IMR-90 (cell line): ENCODE data around the gene CLCN6. TPM values are rescaled to one million over a fixed set of nuclear protein-coding genes. Genes with fewer than 3 reads are reported as not detected.

Experiments
- ATAC-seq: fragments of 200-7000 bp; cut with Tn5 transposase; 2 replicates; pipeline ENCODE4 v1.9.1; 2020; ENCODE audit warnings: low read depth, mild to moderate bottlenecking, moderate library complexity
- BruUV-seq: library from RNA; stranded (reverse); fragments of 400-500 nt; replicated peaks from 2 replicates; lab custom pipeline; 2021; lab: Mats Ljungman, UMichigan
- CTCF ChIA-PET: fragments of 300-600 bp; formaldehyde crosslinking; extraction: SDS; loops from one replicate; lab custom pipeline; 2021; ENCODE audit warnings: antibody characterized with exemption; lab: Yijun Ruan, JAX
- POLR2A ChIA-PET: fragments of 300-600 bp; sonication (Branson Sonifier 250); formaldehyde crosslinking; loops from one replicate; lab custom pipeline; 2022; ENCODE audit warnings: antibody characterized with exemption; ENCODE audit not compliant: unreplicated experiment; lab: Charles Lee
- DNase-seq: peaks from one replicate; pipeline ENCODE4 v3.0.0; 2013
- H2AFZ ChIP-seq: replicated peaks from 2 replicates; pipeline ENCODE3; 2013; ENCODE audit warnings: low read length, mild to moderate bottlenecking; ENCODE audit not compliant: poor library complexity
- H2AK5ac ChIP-seq: 2 replicates; pipeline ENCODE4 v1.6.1; 2013; ENCODE audit warnings: low read depth, low read length, inconsistent platforms
- H2AK9ac ChIP-seq: replicated peaks from 2 replicates; pipeline ENCODE3; 2013; ENCODE audit warnings: mild to moderate bottlenecking, low read depth, low read length, moderate library complexity; ENCODE audit not compliant: poor library complexity
- H2BK120ac ChIP-seq: 2 replicates; pipeline ENCODE4 v1.6.1; 2013; ENCODE audit warnings: low read depth, low read length, inconsistent platforms
- H2BK15ac ChIP-seq: 3 replicates; pipeline ENCODE4 v1.6.1; 2013; ENCODE audit warnings: low read depth, low read length, inconsistent platforms
- H2BK20ac ChIP-seq: 2 replicates; pipeline ENCODE4 v1.6.1; 2013; ENCODE audit warnings: low read depth, mild to moderate bottlenecking, inconsistent platforms, low read length, moderate library complexity
- H2BK5ac ChIP-seq: 2 replicates; pipeline ENCODE4 v1.6.1; 2013; ENCODE audit warnings: mild to moderate bottlenecking, low read depth, low read length, inconsistent platforms; ENCODE audit not compliant: poor library complexity, severe bottlenecking
- H3K14ac ChIP-seq: replicated peaks from 2 replicates; pipeline ENCODE4 v1.6.1; 2013; ENCODE audit warnings: low read depth, low read length, inconsistent platforms
- H3K18ac ChIP-seq: 2 replicates; pipeline ENCODE4 v1.6.1; 2013; ENCODE audit warnings: low read depth, low read length, control low read depth
- H3K23ac ChIP-seq: 2 replicates; pipeline ENCODE4 v1.6.1; 2013; ENCODE audit warnings: low read depth, low read length, inconsistent platforms
- H3K27ac ChIP-seq: 2 replicates; pipeline ENCODE4 v1.5.1; 2013; ENCODE audit warnings: mild to moderate bottlenecking, control low read depth, low read length; ENCODE audit not compliant: insufficient read depth
- H3K27me3 ChIP-seq: 2 replicates; pipeline ENCODE4 v1.6.1; 2013; ENCODE audit warnings: low read length; ENCODE audit not compliant: control insufficient read depth, insufficient read depth
- H3K36me3 ChIP-seq: 2 replicates; pipeline ENCODE4 v1.6.1; 2013; ENCODE audit warnings: low read length, mixed read lengths; ENCODE audit not compliant: control insufficient read depth, insufficient read depth
- H3K4ac ChIP-seq: 2 replicates; pipeline ENCODE4 v1.6.1; 2013; ENCODE audit warnings: low read depth, low read length, inconsistent platforms
- H3K4me1 ChIP-seq: 2 replicates; pipeline ENCODE4 v1.6.1; 2013; ENCODE audit warnings: low read length, mixed read lengths; ENCODE audit not compliant: control insufficient read depth, insufficient read depth
- H3K4me2 ChIP-seq: 2 replicates; pipeline ENCODE4 v1.6.1; 2013; ENCODE audit warnings: low read depth, mild to moderate bottlenecking, control low read depth, low read length, moderate library complexity
- H3K4me3 ChIP-seq: 2 replicates; pipeline ENCODE4 v1.5.1; 2013; ENCODE audit warnings: low read depth, mild to moderate bottlenecking, control low read depth, low read length, moderate library complexity; ENCODE audit not compliant: insufficient read depth
- H3K56ac ChIP-seq: 2 replicates; pipeline ENCODE4 v1.6.1; 2013; ENCODE audit warnings: low read length, inconsistent platforms; ENCODE audit not compliant: insufficient read depth; ENCODE audit errors: extremely low read depth
- H3K79me1 ChIP-seq, 2 experiments: 2 replicates each; pipeline ENCODE4 v1.6.1; 2013; ENCODE audit warnings: low read length in 2 of 2, inconsistent platforms in 1 of 2, low read depth in 1 of 2
- H3K9ac ChIP-seq: 2 replicates; pipeline ENCODE4 v1.6.1; 2013; ENCODE audit warnings: low read depth, low read length, control low read depth
- H3K9me1 ChIP-seq: 2 replicates; pipeline ENCODE4 v1.6.1; 2013; ENCODE audit warnings: low read length, inconsistent platforms; ENCODE audit not compliant: insufficient read depth
- H3K9me3 ChIP-seq: 2 replicates; pipeline ENCODE4 v1.6.1; 2013; ENCODE audit warnings: low read length; ENCODE audit not compliant: control insufficient read depth, insufficient read depth
- H4K20me1 ChIP-seq: 2 replicates; pipeline ENCODE4 v1.6.1; 2013; ENCODE audit warnings: low read length, inconsistent platforms; ENCODE audit not compliant: insufficient read depth
- H4K5ac ChIP-seq: 2 replicates; pipeline ENCODE4 v1.6.1; 2013; ENCODE audit warnings: mild to moderate bottlenecking, low read depth, low read length, control low read depth
- H4K8ac ChIP-seq, 2 experiments: 2 replicates each; pipeline ENCODE4 v1.6.1; 2013; ENCODE audit warnings: low read depth in 2 of 2, low read length in 2 of 2, control low read depth in 1 of 2, inconsistent platforms in 1 of 2
- H4K91ac ChIP-seq: 2 replicates; pipeline ENCODE4 v1.6.1; 2013; ENCODE audit warnings: low read depth, low read length, inconsistent platforms; ENCODE audit not compliant: insufficient read depth
- MAZ ChIP-seq: IDR thresholded peaks from 2 replicates; pipeline ENCODE4 v1.6.1; 2012; ENCODE audit warnings: low read depth, mild to moderate bottlenecking, low read length, improper control_type of control experiment, moderate library complexity, borderline replicate concordance
- RFX5 ChIP-seq: IDR thresholded peaks from 2 replicates; pipeline ENCODE4 v1.8.0; 2012; ENCODE audit warnings: low read depth, mild to moderate bottlenecking, low read length, moderate library complexity
- SMC3 ChIP-seq: fragments of 150-350 bp; IDR thresholded peaks from 2 replicates; pipeline ENCODE4 v1.6.1; 2016; ENCODE audit warnings: low read depth, mild to moderate bottlenecking, antibody characterized with exemption, low read length, moderate library complexity
- USF2 ChIP-seq: fragments of 150-350 bp; IDR thresholded peaks from 2 replicates; pipeline ENCODE4 v1.6.1; 2017; ENCODE audit warnings: mild to moderate bottlenecking, antibody characterized with exemption, low read length, low read depth
- WGBS, 2 experiments: methylation state at CpG; one replicate each; pipeline versions ENCODE4 v1.1.5 to v1.1.7; 2013; ENCODE audit warnings: missing lambda C conversion rate in 2 of 2; ENCODE audit not compliant: insufficient read length in 1 of 2; ENCODE audit errors: extremely low coverage in 2 of 2; 5-methylcytosine and 5-hydroxymethylcytosine counted together
- dilution Hi-C: fragments of 300-500 bp; cut with HindIII; formaldehyde crosslinking; loops from one replicate; pipeline ENCODE4 v1.14.3; 2018; ENCODE audit warnings: low sequenced_read_pairs; ENCODE audit not compliant: unreplicated experiment
- in situ Hi-C: fragments of 300-500 bp; cut with MboI; formaldehyde crosslinking; loops from 3 replicates; pipeline ENCODE4 v1.14.3; 2019; ENCODE audit warnings: low sequenced_read_pairs, inconsistent platforms, mixed read lengths
- intact Hi-C: fragments of 100-400 bp; cut with micrococcal nuclease; formaldehyde crosslinking; loops from 2 replicates; pipeline ENCODE4 v1.10.0; 2022
- polyA plus RNA-seq, 3 experiments: library from polyadenylated mRNA; depleted of rRNA; stranded (reverse); fragments of >200 nt; gene quantifications; 2 replicates each; pipeline ENCODE4 v1.2.3, GENCODE V29; 2012; ENCODE audit warnings: low replicate concordance in 1 of 3
- total RNA-seq: library from RNA; depleted of rRNA; stranded (reverse); fragments of >200 nt; gene quantifications from 2 replicates; pipeline ENCODE4 v1.2.3, GENCODE V29; 2012

The CLCN6 gene
- total and polyA plus RNA-seq, 2 of the 4 experiments (the other 2 are of a cell fraction), result 4.1 to 10.6 TPM

GRCh38 chr1:11882814-11883538 is 77.0 kb downstream of the CLCN6 start:
- no peak overlapping the region for H3K9ac ChIP-seq
- no peak overlapping the region for H3K18ac ChIP-seq
- no TSS peak for BruUV-seq
- CTCF ChIA-PET, result no interaction called here
- H3K14ac ChIP-seq, result no peak overlapping the region
- no peaks in the 10 kb centered on the region for H3K9me1 ChIP-seq
- H4K91ac ChIP-seq, result no peak overlapping the region
- dilution Hi-C loops (no loop called here), in situ Hi-C loops (no loop called here), intact Hi-C loops (no loop called here)
- no peak for TF ChIP-seq MAZ
- TF ChIP-seq SMC3, result no peak
- no peak for TF ChIP-seq RFX5
- no peak for TF ChIP-seq USF2
- H3K4me2 ChIP-seq, result no peak overlapping the region
- no peaks in the 10 kb centered on the region for H3K79me1 ChIP-seq
- ATAC-seq, result no peak
- no peak overlapping the region for H3K4me3 ChIP-seq
- no peaks in the 10 kb centered on the region for H3K4me1 ChIP-seq
- H3K4ac ChIP-seq, result no peak overlapping the region
- no peaks in the 10 kb centered on the region for H3K36me3 ChIP-seq
- peaks cover 47% of the 10 kb centered on the region for H3K27me3 ChIP-seq
- POLR2A ChIA-PET, result no interaction called here
- no peak overlapping the region for H2BK120ac ChIP-seq
- H2BK15ac ChIP-seq, result no peak overlapping the region
- no peak overlapping the region for H4K5ac ChIP-seq
- no peak overlapping the region for H2AK5ac ChIP-seq
- no peak overlapping the region for H2BK20ac ChIP-seq
- 14% methylated on average over 5 of the region's 13 CpGs; no CpG with 5 or more reads in 1 of the 2 experiments for whole genome bisulfite sequencing, 2 experiments
- H3K56ac ChIP-seq, result no peak overlapping the region
- H3K9me3 ChIP-seq, result no peaks in the 10 kb centered on the region; the same call in 1 of the 2 replicates
- peak overlapping the region; percentile 32 for H2AFZ ChIP-seq
- no peak overlapping the region for H2BK5ac ChIP-seq
- no peak overlapping the region for H4K8ac ChIP-seq
- DNase-seq, result no peak
- H3K27ac ChIP-seq, result no peak overlapping the region
- no peak overlapping the region for H2AK9ac ChIP-seq
- no peaks in the 10 kb centered on the region for H4K20me1 ChIP-seq
- no peak overlapping the region for H3K23ac ChIP-seq
